HepG2 (cell line): Measurements from ENCODE around the gene CDNF. TPM values are rescaled to one million over a fixed set of nuclear protein-coding genes. Genes with fewer than 3 reads are reported as not detected.

Experiments
- ATF7 ChIP-seq, 2 experiments: fragments of 450-650 bp in 1 of 2; sonication (generic) in 1 of 2; formaldehyde crosslinking in 1 of 2; IDR thresholded peaks; 2 replicates each; pipeline versions ENCODE4 v1.4.0 to v1.6.1; 2016 to 2020; ENCODE audit warnings: antibody characterized with exemption in 1 of 2, mild to moderate bottlenecking in 1 of 2, missing genetic modification reagents in 1 of 2
- CERS6 ChIP-seq: sonication (generic); formaldehyde crosslinking; IDR thresholded peaks from 2 replicates; pipeline ENCODE4 v1.5.0; 2020; ENCODE audit warnings: missing genetic modification reagents
- KIAA2018 ChIP-seq: sonication (generic); formaldehyde crosslinking; IDR thresholded peaks from 2 replicates; pipeline ENCODE4 v1.5.0; 2020; ENCODE audit warnings: mild to moderate bottlenecking, missing genetic modification reagents, borderline replicate concordance
- MEIS2 ChIP-seq: sonication (generic); formaldehyde crosslinking; IDR thresholded peaks from 2 replicates; pipeline ENCODE4 v1.9.0; 2021; ENCODE audit warnings: mild to moderate bottlenecking, missing genetic modification reagents
- POLR2A ChIP-seq, 2 experiments: IDR thresholded peaks; 2 replicates each; pipeline ENCODE4 v1.6.1; 2011; ENCODE audit warnings: low read depth in 2 of 2, low read length in 2 of 2, mild to moderate bottlenecking in 1 of 2, moderate library complexity in 1 of 2; ENCODE audit not compliant: insufficient read depth in 1 of 2
- SMAD9 ChIP-seq: sonication (generic); formaldehyde crosslinking; IDR thresholded peaks from 2 replicates; pipeline ENCODE4 v1.5.1; 2020; ENCODE audit warnings: mild to moderate bottlenecking, missing genetic modification reagents
- SMYD3 ChIP-seq: sonication (generic); formaldehyde crosslinking; IDR thresholded peaks from 2 replicates; pipeline ENCODE4 v1.8.1; 2023; ENCODE audit warnings: mild to moderate bottlenecking, missing genetic modification reagents
- SNAPC2 ChIP-seq: sonication (generic); formaldehyde crosslinking; IDR thresholded peaks from 2 replicates; pipeline ENCODE4 v1.8.1; 2022; ENCODE audit warnings: mild to moderate bottlenecking, missing genetic modification reagents
- ZC3H4 ChIP-seq: sonication (generic); formaldehyde crosslinking; IDR thresholded peaks from 2 replicates; pipeline ENCODE4 v1.4.0; 2020; ENCODE audit warnings: missing genetic modification reagents, borderline replicate concordance
- ZNF451 ChIP-seq: sonication (generic); formaldehyde crosslinking; IDR thresholded peaks from 2 replicates; pipeline ENCODE4 v1.5.0; 2020; ENCODE audit warnings: mild to moderate bottlenecking, missing genetic modification reagents
- ZNF7 ChIP-seq: IDR thresholded peaks from 2 replicates; pipeline ENCODE4 v1.6.1; 2016; ENCODE audit warnings: missing biosample characterization, missing genetic modification reagents
- polyA plus RNA-seq, 8 experiments: library from polyadenylated mRNA; depleted of rRNA in 3 of 8; stranded (reverse) in 7 of 8; unstranded in 1 of 8; fragments of >200 nt; fragmentation: Illumina TruSeq in 4 of 8; extraction: Trizol in 4 of 8; gene quantifications; 2 replicates each; pipeline versions ENCODE4 v1.2.1 to v1.2.3, GENCODE V29; 2011 to 2016; ENCODE audit warnings: low read depth in 4 of 8, missing spikeins in 1 of 8, mixed read lengths in 1 of 8; ENCODE audit not compliant: insufficient read depth in 1 of 8
- total RNA-seq, 5 experiments: library from RNA; depleted of rRNA; stranded (reverse); fragments of >200 nt; fragmentation: Illumina TruSeq; extraction: Trizol; gene quantifications; 2 replicates each; pipeline ENCODE4 v1.2.3, GENCODE V29; 2016; ENCODE audit warnings: low read depth in 1 of 5
- TF ChIP-seq, protein P1 (sequence below): sonication (generic); formaldehyde crosslinking; IDR thresholded peaks from 2 replicates; pipeline ENCODE4 v1.4.0; 2020; ENCODE audit warnings: missing genetic modification reagents
- TF ChIP-seq, protein P2 (sequence below): sonication (generic); formaldehyde crosslinking; conservative IDR thresholded peaks from 2 replicates; pipeline ENCODE4 v1.5.0; 2020; ENCODE audit warnings: missing genetic modification reagents

CDNF gene
- total and polyA plus RNA-seq, 2 of the 13 experiments (the other 11 are each of a cell fraction or from before 2014, with no cell fraction given): 0.29 to 0.33 TPM

GRCh38 chr10:14878266-14879123 is 40.7 kb upstream of the CDNF start, which contains the start of gene SUV39H2 (continued):
- TF ChIP-seq, protein P1, sequence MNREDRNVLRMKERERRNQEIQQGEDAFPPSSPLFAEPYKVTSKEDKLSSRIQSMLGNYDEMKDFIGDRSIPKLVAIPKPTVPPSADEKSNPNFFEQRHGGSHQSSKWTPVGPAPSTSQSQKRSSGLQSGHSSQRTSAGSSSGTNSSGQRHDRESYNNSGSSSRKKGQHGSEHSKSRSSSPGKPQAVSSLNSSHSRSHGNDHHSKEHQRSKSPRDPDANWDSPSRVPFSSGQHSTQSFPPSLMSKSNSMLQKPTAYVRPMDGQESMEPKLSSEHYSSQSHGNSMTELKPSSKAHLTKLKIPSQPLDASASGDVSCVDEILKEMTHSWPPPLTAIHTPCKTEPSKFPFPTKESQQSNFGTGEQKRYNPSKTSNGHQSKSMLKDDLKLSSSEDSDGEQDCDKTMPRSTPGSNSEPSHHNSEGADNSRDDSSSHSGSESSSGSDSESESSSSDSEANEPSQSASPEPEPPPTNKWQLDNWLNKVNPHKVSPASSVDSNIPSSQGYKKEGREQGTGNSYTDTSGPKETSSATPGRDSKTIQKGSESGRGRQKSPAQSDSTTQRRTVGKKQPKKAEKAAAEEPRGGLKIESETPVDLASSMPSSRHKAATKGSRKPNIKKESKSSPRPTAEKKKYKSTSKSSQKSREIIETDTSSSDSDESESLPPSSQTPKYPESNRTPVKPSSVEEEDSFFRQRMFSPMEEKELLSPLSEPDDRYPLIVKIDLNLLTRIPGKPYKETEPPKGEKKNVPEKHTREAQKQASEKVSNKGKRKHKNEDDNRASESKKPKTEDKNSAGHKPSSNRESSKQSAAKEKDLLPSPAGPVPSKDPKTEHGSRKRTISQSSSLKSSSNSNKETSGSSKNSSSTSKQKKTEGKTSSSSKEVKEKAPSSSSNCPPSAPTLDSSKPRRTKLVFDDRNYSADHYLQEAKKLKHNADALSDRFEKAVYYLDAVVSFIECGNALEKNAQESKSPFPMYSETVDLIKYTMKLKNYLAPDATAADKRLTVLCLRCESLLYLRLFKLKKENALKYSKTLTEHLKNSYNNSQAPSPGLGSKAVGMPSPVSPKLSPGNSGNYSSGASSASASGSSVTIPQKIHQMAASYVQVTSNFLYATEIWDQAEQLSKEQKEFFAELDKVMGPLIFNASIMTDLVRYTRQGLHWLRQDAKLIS (CRISPR knock-in tag): no peak
- no peak for TF ChIP-seq ZC3H4
- peak; percentile 85 to 94 for TF ChIP-seq POLR2A (IDR thresholded peaks at IDR 0.05; ENCODE audit: insufficient read depth in 1 of 2, low read depth in 2 of 2, low read length in 2 of 2)
- no peak for TF ChIP-seq ZNF7 (CRISPR knock-in tag)
- no peak for TF ChIP-seq ATF7 (IDR thresholded peaks at IDR 0.05)
- no peak for TF ChIP-seq ATF7 (CRISPR knock-in tag; IDR thresholded peaks at IDR 0.05)
- TF ChIP-seq, protein P2, sequence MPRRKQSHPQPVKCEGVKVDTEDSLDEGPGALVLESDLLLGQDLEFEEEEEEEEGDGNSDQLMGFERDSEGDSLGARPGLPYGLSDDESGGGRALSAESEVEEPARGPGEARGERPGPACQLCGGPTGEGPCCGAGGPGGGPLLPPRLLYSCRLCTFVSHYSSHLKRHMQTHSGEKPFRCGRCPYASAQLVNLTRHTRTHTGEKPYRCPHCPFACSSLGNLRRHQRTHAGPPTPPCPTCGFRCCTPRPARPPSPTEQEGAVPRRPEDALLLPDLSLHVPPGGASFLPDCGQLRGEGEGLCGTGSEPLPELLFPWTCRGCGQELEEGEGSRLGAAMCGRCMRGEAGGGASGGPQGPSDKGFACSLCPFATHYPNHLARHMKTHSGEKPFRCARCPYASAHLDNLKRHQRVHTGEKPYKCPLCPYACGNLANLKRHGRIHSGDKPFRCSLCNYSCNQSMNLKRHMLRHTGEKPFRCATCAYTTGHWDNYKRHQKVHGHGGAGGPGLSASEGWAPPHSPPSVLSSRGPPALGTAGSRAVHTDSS (CRISPR knock-in tag): no peak
- no peak; the same call in 1 of the 2 replicates for TF ChIP-seq ZNF451 (CRISPR knock-in tag)
- TF ChIP-seq SNAPC2 (CRISPR knock-in tag): peak; percentile 82
- no peak for TF ChIP-seq KIAA2018 (CRISPR knock-in tag)
- TF ChIP-seq MEIS2 (CRISPR knock-in tag): peak; percentile 62; the same call in 1 of the 2 replicates
- TF ChIP-seq CERS6 (CRISPR knock-in tag): no peak
- no peak for TF ChIP-seq SMYD3 (CRISPR knock-in tag)
- no peak for TF ChIP-seq SMAD9 (CRISPR knock-in tag)
